Activated CD8-positive, alpha-beta memory T cell treated with anti-CD3 and anti-CD28 coated beads, Interleukin-2, amount 50 U/mL, for 1 hour (primary cell): Measurements from ENCODE around the gene RNF222.

Source experiments
- DNase-seq: peaks from one replicate; pipeline ENCODE4 v3.0.0-alpha.2; 2020; ENCODE audit errors: extremely low read depth

Gene RNF222

GRCh38 chr17:8397636-8398035 is at the start of gene RNF222:
TSS of gene RNF222 (minus strand) at chr17:8397827. CDS start at chr17:8393461, 4,366 bp downstream.
- no peak for DNase-seq

GRCh38 chr17:8445536-8445935 is 47.9 kb upstream of the RNF222 start:
- no peak for DNase-seq

GRCh38 chr17:8444494-8444893 is 46.9 kb upstream of the RNF222 start:
- DNase-seq = no peak

GRCh38 chr17:8443756-8444155 is 46.1 kb upstream of the RNF222 start:
- DNase-seq = no peak

- DNase-seq = no peak
Observed at GRCh38 chr17:8442310-8442709, 44.7 kb upstream of the RNF222 start.

- DNase-seq = no peak
Observed at GRCh38 chr17:8441690-8442089, 44.1 kb upstream of the RNF222 start.

GRCh38 chr17:8439681-8440080 is 42.1 kb upstream of the RNF222 start:
- DNase-seq = no peak

GRCh38 chr17:8438441-8438840 is 40.8 kb upstream of the RNF222 start:
- no peak for DNase-seq

- no peak for DNase-seq
Observed at GRCh38 chr17:8436844-8437171, 39.2 kb upstream of the RNF222 start.

GRCh38 chr17:8436169-8436843 is 38.7 kb upstream of the RNF222 start:
- DNase-seq = peak; percentile 4

GRCh38 chr17:8435245-8436168 is 37.9 kb upstream of the RNF222 start, which contains the start of gene NDEL1:
TSS of gene NDEL1 (plus strand) at chr17:8435884. CDS start at chr17:8444272, 8,388 bp downstream.
- DNase-seq = peak; percentile 97

GRCh38 chr17:8430966-8431365 is 33.3 kb upstream of the RNF222 start:
- no peak for DNase-seq

GRCh38 chr17:8426802-8427201 is 29.2 kb upstream of the RNF222 start:
- no peak for DNase-seq

GRCh38 chr17:8426094-8426720 is 28.6 kb upstream of the RNF222 start:
- DNase-seq = no peak

- no peak for DNase-seq
Observed at GRCh38 chr17:8421571-8421970, 23.9 kb upstream of the RNF222 start.

GRCh38 chr17:8420041-8420934 is 22.7 kb upstream of the RNF222 start:
- no peak for DNase-seq

GRCh38 chr17:8419305-8419704 is 21.7 kb upstream of the RNF222 start:
- no peak for DNase-seq

- DNase-seq = no peak
Observed at GRCh38 chr17:8418471-8418870, 20.8 kb upstream of the RNF222 start.

GRCh38 chr17:8417806-8418205 is 20.2 kb upstream of the RNF222 start:
- no peak for DNase-seq

- no peak for DNase-seq
Observed at GRCh38 chr17:8413938-8414337, 16.3 kb upstream of the RNF222 start.

- DNase-seq = no peak
Observed at GRCh38 chr17:8413328-8413727, 15.7 kb upstream of the RNF222 start.

- no peak for DNase-seq
Observed at GRCh38 chr17:8412089-8412488, 14.5 kb upstream of the RNF222 start.
